HepG2 (cell line): Measurements from ENCODE around the gene NGRN. TPM values are rescaled to one million over a fixed set of nuclear protein-coding genes. Genes with fewer than 3 reads are reported as not detected.

Experiments used
- EEA1 ChIP-seq: sonication (generic); formaldehyde crosslinking; IDR thresholded peaks from 2 replicates; pipeline ENCODE4 v1.5.1; 2020; ENCODE audit warnings: mild to moderate bottlenecking, missing genetic modification reagents, borderline replicate concordance
- ELF1 ChIP-seq: sonication (generic); formaldehyde crosslinking; IDR thresholded peaks from 2 replicates; pipeline ENCODE4 v1.4.0; 2020; ENCODE audit warnings: missing genetic modification reagents
- EP300 ChIP-seq, 3 experiments: sonication (generic) in 1 of 3; formaldehyde crosslinking in 1 of 3; IDR thresholded peaks; 2 replicates each; pipeline versions ENCODE4 v1.5.1 to v1.6.1; 2011 to 2020; ENCODE audit warnings: low read depth in 2 of 3, low read length in 2 of 3, borderline replicate concordance in 1 of 3, improper control_type of control experiment in 1 of 3, mild to moderate bottlenecking in 1 of 3, missing genetic modification reagents in 1 of 3, moderate library complexity in 1 of 3
- ERF ChIP-seq: IDR thresholded peaks from 2 replicates; pipeline ENCODE4 v1.6.1; 2018; ENCODE audit warnings: missing biosample characterization, missing genetic modification reagents
- EZH2 ChIP-seq: conservative IDR thresholded peaks from 2 replicates; pipeline ENCODE4 v1.6.1; 2012; ENCODE audit warnings: mild to moderate bottlenecking, low read depth, low read length, moderate library complexity
- SAP130 ChIP-seq: IDR thresholded peaks from 2 replicates; pipeline ENCODE4 v1.6.1; 2016; ENCODE audit warnings: low read depth
- SMARCE1 ChIP-seq: fragments of 450-650 bp; IDR thresholded peaks from 2 replicates; pipeline ENCODE4 v1.6.1; 2017; ENCODE audit warnings: borderline replicate concordance
- SNRNP70 ChIP-seq: fragments of 200-400 bp; formaldehyde crosslinking; IDR thresholded peaks from 2 replicates; pipeline ENCODE4 v1.6.1; 2017; ENCODE audit warnings: mild to moderate bottlenecking, low read depth, low read length, moderate library complexity
- ZBTB7A ChIP-seq: sonication (generic); formaldehyde crosslinking; IDR thresholded peaks from 2 replicates; pipeline ENCODE4 v1.8.0; 2022; ENCODE audit warnings: mild to moderate bottlenecking, missing genetic modification reagents
- ZMYM4 ChIP-seq: sonication (generic); formaldehyde crosslinking; IDR thresholded peaks from 2 replicates; pipeline ENCODE4 v1.8.1; 2023; ENCODE audit warnings: mild to moderate bottlenecking, missing genetic modification reagents
- ZNF17 ChIP-seq: sonication (generic); formaldehyde crosslinking; IDR thresholded peaks from 2 replicates; pipeline ENCODE4 v1.5.0; 2020; ENCODE audit warnings: mild to moderate bottlenecking, missing genetic modification reagents
- ZNF3 ChIP-seq: IDR thresholded peaks from 2 replicates; pipeline ENCODE4 v1.7.0; 2017; ENCODE audit warnings: inconsistent platforms
- ZNF724P ChIP-seq: sonication (generic); formaldehyde crosslinking; IDR thresholded peaks from 2 replicates; pipeline ENCODE4 v1.8.0; 2022; ENCODE audit warnings: missing genetic modification reagents, borderline replicate concordance
- ZNF841 ChIP-seq: sonication (generic); formaldehyde crosslinking; IDR thresholded peaks from 2 replicates; pipeline ENCODE4 v1.8.1; 2023; ENCODE audit warnings: missing genetic modification reagents, borderline replicate concordance
- polyA plus RNA-seq, 8 experiments: library from polyadenylated mRNA; depleted of rRNA in 3 of 8; stranded (reverse) in 7 of 8; unstranded in 1 of 8; fragments of >200 nt; fragmentation: Illumina TruSeq in 4 of 8; extraction: Trizol in 4 of 8; gene quantifications; 2 replicates each; pipeline versions ENCODE4 v1.2.1 to v1.2.3, GENCODE V29; 2011 to 2016; ENCODE audit warnings: low read depth in 4 of 8, missing spikeins in 1 of 8, mixed read lengths in 1 of 8; ENCODE audit not compliant: insufficient read depth in 1 of 8
- total RNA-seq, 5 experiments: library from RNA; depleted of rRNA; stranded (reverse); fragments of >200 nt; fragmentation: Illumina TruSeq; extraction: Trizol; gene quantifications; 2 replicates each; pipeline ENCODE4 v1.2.3, GENCODE V29; 2016; ENCODE audit warnings: low read depth in 1 of 5
- TF ChIP-seq, protein P1 (sequence below): sonication (generic); formaldehyde crosslinking; IDR thresholded peaks from 2 replicates; pipeline ENCODE4 v1.4.0; 2020; ENCODE audit warnings: mild to moderate bottlenecking, missing genetic modification reagents
- TF ChIP-seq, protein P2 (sequence below): sonication (generic); formaldehyde crosslinking; IDR thresholded peaks from 2 replicates; pipeline ENCODE4 v1.4.0; 2020; ENCODE audit warnings: low read depth, mild to moderate bottlenecking, missing genetic modification reagents
- TF ChIP-seq, protein P3 (sequence below): sonication (generic); formaldehyde crosslinking; IDR thresholded peaks from 2 replicates; pipeline ENCODE4 v1.5.0; 2020; ENCODE audit warnings: missing genetic modification reagents
- TF ChIP-seq, protein P4 (sequence below): sonication (generic); formaldehyde crosslinking; conservative IDR thresholded peaks from 2 replicates; pipeline ENCODE4 v1.4.0; 2020; ENCODE audit warnings: missing genetic modification reagents

The NGRN gene
- total and polyA plus RNA-seq, 2 of the 13 experiments (the other 11 are each of a cell fraction or from before 2014, with no cell fraction given): 39.8 to 63.7 TPM

DNA sequence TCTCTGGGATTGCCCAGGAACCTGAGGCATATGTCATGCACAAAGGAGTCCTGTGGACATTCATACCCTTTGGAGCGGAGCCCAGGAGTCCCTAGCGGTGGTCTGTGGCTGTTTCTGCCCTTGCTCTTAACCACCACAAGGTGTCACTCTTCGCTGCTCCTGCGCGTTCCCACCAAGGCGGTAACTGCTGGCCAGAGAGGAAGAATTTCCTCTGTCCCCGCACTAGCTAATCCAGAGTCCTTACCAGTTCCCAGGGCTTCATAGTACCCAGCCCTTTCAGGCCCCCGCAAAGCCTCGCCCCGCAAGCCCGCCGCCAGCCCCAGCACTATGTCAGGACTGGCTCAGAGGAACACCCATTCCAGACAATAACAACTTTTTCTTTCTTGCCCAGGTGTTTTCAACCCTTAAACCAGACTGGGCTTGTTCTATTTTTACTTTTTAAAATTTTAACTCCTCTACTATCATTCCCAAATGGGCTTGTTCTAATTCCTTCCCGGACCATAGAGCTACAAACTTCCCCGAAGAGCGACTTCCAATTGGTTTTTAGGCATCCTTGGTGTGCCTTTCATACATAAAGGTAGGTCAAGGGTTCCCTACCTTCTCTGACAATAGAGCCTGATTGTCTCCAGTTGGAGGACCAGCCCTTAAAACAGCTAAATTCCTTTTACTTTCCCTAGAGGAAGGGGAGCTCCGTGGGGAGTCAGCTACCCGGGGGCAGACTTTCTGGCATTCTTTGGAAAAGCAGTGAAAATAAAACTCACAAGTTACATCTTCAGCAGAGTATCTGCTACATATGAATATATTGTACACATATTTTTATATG lies 54.8 kb downstream of the NGRN start (continued):
- no peak for TF ChIP-seq EZH2
- TF ChIP-seq EP300 (IDR thresholded peaks at IDR 0.05; ENCODE audit: low read depth in 2 of 2, low read length in 2 of 2): no peak
- no peak for TF ChIP-seq EP300 (CRISPR knock-in tag; IDR thresholded peaks at IDR 0.05; ENCODE audit: borderline replicate concordance)
- TF ChIP-seq SMARCE1: no peak
- TF ChIP-seq, protein P1, sequence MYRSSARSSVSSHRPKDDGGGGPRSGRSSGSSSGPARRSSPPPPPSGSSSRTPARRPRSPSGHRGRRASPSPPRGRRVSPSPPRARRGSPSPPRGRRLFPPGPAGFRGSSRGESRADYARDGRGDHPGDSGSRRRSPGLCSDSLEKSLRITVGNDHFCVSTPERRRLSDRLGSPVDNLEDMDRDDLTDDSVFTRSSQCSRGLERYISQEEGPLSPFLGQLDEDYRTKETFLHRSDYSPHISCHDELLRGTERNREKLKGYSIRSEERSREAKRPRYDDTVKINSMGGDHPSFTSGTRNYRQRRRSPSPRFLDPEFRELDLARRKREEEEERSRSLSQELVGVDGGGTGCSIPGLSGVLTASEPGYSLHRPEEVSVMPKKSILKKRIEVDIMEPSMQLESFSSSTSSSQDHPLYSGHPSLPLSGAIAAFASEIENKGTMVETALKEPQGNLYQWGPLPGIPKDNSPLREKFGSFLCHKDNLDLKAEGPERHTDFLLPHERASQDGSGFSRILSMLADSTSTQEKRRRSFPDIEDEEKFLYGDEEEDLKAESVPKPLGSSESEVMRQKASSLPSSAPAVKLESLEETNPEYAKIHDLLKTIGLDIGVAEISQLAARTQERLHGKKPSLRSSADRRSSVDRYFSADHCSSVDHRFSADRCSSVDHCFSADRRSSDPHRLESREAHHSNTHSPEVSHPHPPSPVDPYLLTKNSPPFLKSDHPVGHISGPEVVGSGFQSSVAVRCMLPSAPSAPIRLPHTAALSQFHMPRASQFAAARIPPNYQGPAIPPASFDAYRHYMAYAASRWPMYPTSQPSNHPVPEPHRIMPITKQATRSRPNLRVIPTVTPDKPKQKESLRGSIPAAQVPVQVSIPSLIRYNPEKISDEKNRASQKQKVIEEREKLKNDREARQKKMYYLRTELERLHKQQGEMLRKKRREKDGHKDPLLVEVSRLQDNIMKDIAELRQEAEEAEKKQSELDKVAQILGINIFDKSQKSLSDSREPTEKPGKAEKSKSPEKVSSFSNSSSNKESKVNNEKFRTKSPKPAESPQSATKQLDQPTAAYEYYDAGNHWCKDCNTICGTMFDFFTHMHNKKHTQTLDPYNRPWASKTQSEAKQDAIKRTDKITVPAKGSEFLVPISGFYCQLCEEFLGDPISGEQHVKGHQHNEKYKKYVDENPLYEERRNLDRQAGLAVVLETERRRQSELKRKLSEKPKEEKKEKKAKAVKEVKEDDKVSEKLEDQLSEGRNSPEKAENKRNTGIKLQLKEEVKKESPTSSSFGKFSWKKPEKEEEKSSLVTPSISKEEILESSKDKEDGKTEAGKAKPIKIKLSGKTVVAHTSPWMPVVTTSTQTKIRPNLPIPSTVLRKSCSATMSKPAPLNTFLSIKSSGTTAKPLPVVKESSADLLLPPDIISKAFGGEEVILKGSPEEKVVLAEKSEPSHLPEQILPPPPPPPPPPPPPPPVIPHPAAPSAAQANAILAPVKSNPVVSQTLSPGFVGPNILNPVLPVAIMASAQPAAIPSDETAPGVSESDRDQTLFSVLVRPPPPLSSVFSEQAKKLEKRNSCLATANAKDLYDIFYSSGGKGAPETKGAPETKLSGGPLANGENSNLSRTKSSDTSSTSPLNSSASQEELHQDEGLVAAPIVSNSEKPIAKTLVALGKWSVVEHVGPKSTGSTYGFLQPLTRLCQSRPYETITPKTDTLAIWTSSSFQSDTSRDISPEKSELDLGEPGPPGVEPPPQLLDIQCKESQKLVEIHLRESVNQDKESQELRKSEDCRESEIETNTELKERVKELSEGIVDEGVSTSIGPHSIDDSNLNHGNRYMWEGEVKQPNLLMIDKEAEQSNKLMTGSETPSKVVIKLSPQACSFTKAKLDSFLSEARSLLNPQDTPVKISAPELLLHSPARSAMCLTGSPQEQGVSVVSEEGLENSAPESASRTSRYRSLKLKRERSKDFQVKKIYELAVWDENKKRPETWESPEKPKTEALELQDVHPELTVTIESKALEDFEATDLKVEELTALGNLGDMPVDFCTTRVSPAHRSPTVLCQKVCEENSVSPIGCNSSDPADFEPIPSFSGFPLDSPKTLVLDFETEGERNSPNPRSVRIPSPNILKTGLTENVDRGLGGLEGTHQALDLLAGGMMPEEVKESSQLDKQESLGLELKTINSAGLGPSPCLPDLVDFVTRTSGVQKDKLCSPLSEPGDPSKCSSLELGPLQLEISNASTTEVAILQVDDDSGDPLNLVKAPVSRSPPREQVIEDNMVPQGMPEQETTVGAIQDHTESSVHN: no peak
- no peak for TF ChIP-seq ZNF17 (CRISPR knock-in tag)
- TF ChIP-seq ZNF724P: no peak
- TF ChIP-seq, protein P2, sequence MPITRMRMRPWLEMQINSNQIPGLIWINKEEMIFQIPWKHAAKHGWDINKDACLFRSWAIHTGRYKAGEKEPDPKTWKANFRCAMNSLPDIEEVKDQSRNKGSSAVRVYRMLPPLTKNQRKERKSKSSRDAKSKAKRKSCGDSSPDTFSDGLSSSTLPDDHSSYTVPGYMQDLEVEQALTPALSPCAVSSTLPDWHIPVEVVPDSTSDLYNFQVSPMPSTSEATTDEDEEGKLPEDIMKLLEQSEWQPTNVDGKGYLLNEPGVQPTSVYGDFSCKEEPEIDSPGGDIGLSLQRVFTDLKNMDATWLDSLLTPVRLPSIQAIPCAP (CRISPR knock-in tag): no peak
- 0 out of 2 replicates have a peak, but pooled peaks have one; percentile 29 for TF ChIP-seq ELF1 (CRISPR knock-in tag)
- TF ChIP-seq SAP130: peak; percentile 47
- no peak for TF ChIP-seq ZBTB7A
- TF ChIP-seq ZMYM4 (CRISPR knock-in tag): no peak
- no peak for TF ChIP-seq SNRNP70
- TF ChIP-seq ERF (CRISPR knock-in tag): peak; percentile 26; the same call in 1 of the 2 replicates
- TF ChIP-seq ZNF841: no peak
- TF ChIP-seq, protein P3, sequence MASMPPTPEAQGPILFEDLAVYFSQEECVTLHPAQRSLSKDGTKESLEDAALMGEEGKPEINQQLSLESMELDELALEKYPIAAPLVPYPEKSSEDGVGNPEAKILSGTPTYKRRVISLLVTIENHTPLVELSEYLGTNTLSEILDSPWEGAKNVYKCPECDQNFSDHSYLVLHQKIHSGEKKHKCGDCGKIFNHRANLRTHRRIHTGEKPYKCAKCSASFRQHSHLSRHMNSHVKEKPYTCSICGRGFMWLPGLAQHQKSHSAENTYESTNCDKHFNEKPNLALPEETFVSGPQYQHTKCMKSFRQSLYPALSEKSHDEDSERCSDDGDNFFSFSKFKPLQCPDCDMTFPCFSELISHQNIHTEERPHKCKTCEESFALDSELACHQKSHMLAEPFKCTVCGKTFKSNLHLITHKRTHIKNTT (CRISPR knock-in tag): no peak
- no peak for TF ChIP-seq ZNF3 (CRISPR knock-in tag)
- TF ChIP-seq EEA1: no peak
- TF ChIP-seq, protein P4, sequence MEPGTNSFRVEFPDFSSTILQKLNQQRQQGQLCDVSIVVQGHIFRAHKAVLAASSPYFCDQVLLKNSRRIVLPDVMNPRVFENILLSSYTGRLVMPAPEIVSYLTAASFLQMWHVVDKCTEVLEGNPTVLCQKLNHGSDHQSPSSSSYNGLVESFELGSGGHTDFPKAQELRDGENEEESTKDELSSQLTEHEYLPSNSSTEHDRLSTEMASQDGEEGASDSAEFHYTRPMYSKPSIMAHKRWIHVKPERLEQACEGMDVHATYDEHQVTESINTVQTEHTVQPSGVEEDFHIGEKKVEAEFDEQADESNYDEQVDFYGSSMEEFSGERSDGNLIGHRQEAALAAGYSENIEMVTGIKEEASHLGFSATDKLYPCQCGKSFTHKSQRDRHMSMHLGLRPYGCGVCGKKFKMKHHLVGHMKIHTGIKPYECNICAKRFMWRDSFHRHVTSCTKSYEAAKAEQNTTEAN (CRISPR knock-in tag): 0 out of 2 replicates have a peak, but pooled peaks have one; percentile 36
